CD14-positive monocyte (primary cell): ENCODE data around the gene URAD. TPM values are rescaled to one million over a fixed set of nuclear protein-coding genes. Genes with fewer than 3 reads are reported as not detected.
A peak's percentile ranks its signal among the peaks of the same experiment; 100 is the strongest.

Experiments used
- DNase-seq, 3 donors: peaks; one replicate each; pipeline ENCODE4 v3.0.0-alpha.2; 2011 to 2022
- H2AFZ ChIP-seq: 2 replicates; pipeline ENCODE4 v1.6.0; 2012; ENCODE audit warnings: mild to moderate bottlenecking, low read depth, low read length, inconsistent platforms; ENCODE audit not compliant: insufficient read depth, poor library complexity, severe bottlenecking
- H3K27ac ChIP-seq, 2 donors: 1 replicate in 1 of 2; 2 replicates in 1 of 2; pipeline ENCODE4 v1.5.1; 2012 to 2013; ENCODE audit warnings: low read length in 2 of 2, control low read depth in 1 of 2, inconsistent platforms in 1 of 2, low read depth in 1 of 2, mild to moderate bottlenecking in 1 of 2
- H3K27me3 ChIP-seq, 2 donors: one replicate each; pipeline versions ENCODE4 v1.6.0 to v1.6.1; 2011 to 2013; ENCODE audit warnings: low read length in 2 of 2; ENCODE audit not compliant: control insufficient read depth in 2 of 2, insufficient read depth in 2 of 2
- H3K36me3 ChIP-seq, 2 donors: replicated peaks in 1 of 2; 1 replicate in 1 of 2; 2 replicates in 1 of 2; pipeline versions ENCODE4 v1.5.1 to v1.6.1; 2012 to 2013; ENCODE audit warnings: low read length in 2 of 2, control low read depth in 1 of 2, inconsistent platforms in 1 of 2, mild to moderate bottlenecking in 1 of 2; ENCODE audit not compliant: insufficient read depth in 2 of 2, control insufficient read depth in 1 of 2
- H3K4me1 ChIP-seq, 2 donors: 1 replicate in 1 of 2; 2 replicates in 1 of 2; pipeline versions ENCODE4 v1.5.1 to v1.6.1; 2012 to 2013; ENCODE audit warnings: low read length in 2 of 2, control low read depth in 1 of 2, inconsistent platforms in 1 of 2, mild to moderate bottlenecking in 1 of 2, moderate library complexity in 1 of 2; ENCODE audit not compliant: insufficient read depth in 2 of 2, control insufficient read depth in 1 of 2
- H3K4me2 ChIP-seq: replicated peaks from 2 replicates; pipeline ENCODE3; 2012; ENCODE audit warnings: low read length, moderate library complexity, mild to moderate bottlenecking; ENCODE audit not compliant: poor library complexity, severe bottlenecking; ENCODE audit errors: extremely low read depth
- H3K4me3 ChIP-seq, 3 experiments: fragments of 200-600 bp in 1 of 3; sonication (generic) in 1 of 3; replicated peaks in 1 of 3; 1 replicate in 2 of 3; 2 replicates in 1 of 3; pipeline ENCODE4 v1.5.1; 2011 to 2013; ENCODE audit warnings: low read length in 3 of 3, mild to moderate bottlenecking in 3 of 3, control low read depth in 2 of 3, low read depth in 2 of 3, inconsistent platforms in 1 of 3, moderate library complexity in 1 of 3
- H3K79me2 ChIP-seq: 2 replicates; pipeline ENCODE4 v1.6.0; 2012; ENCODE audit warnings: mild to moderate bottlenecking, control low read depth, inconsistent platforms, low read length, moderate library complexity; ENCODE audit not compliant: insufficient read depth
- H3K9ac ChIP-seq: 2 replicates; pipeline ENCODE4 v1.6.0; 2017; ENCODE audit warnings: low read length, mild to moderate bottlenecking; ENCODE audit not compliant: insufficient read depth, poor library complexity, severe bottlenecking
- H3K9me3 ChIP-seq, 2 donors: replicated peaks in 1 of 2; 1 replicate in 1 of 2; 2 replicates in 1 of 2; pipeline versions ENCODE4 v1.5.1 to v1.6.1; 2012 to 2013; ENCODE audit warnings: low read length in 2 of 2, control low read depth in 1 of 2; ENCODE audit not compliant: control insufficient read depth in 1 of 2, insufficient read depth in 1 of 2
- H4K20me1 ChIP-seq: 2 replicates; pipeline ENCODE4 v1.6.0; 2012; ENCODE audit warnings: mild to moderate bottlenecking, low read length, control low read depth, moderate library complexity; ENCODE audit not compliant: insufficient read depth
- H3K27ac Mint-ChIP-seq, 7 donors: one replicate each; pipeline ENCODE4 v1.8.0; 2020; ENCODE audit warnings: mild to moderate bottlenecking in 7 of 7, mixed read lengths in 7 of 7, moderate library complexity in 6 of 7, inconsistent platforms in 2 of 7
- H3K27me3 Mint-ChIP-seq, 3 donors: one replicate each; pipeline ENCODE4 v1.8.0; 2021 to 2022; ENCODE audit warnings: low read depth in 3 of 3, mild to moderate bottlenecking in 3 of 3, mixed read lengths in 3 of 3, moderate library complexity in 3 of 3, inconsistent platforms in 1 of 3
- H3K36me3 Mint-ChIP-seq, 2 donors: one replicate each; pipeline ENCODE4 v1.8.0; 2020; ENCODE audit warnings: mixed read lengths in 2 of 2, inconsistent platforms in 1 of 2, mild to moderate bottlenecking in 1 of 2
- H3K4me1 Mint-ChIP-seq: one replicate; pipeline ENCODE4 v1.8.0; 2020; ENCODE audit warnings: mild to moderate bottlenecking, mixed read lengths
- H3K4me3 Mint-ChIP-seq, 2 donors: one replicate each; pipeline ENCODE4 v1.8.0; 2020; ENCODE audit warnings: mild to moderate bottlenecking in 2 of 2, mixed read lengths in 2 of 2, moderate library complexity in 1 of 2
- H3K9me3 Mint-ChIP-seq, 7 donors: one replicate each; pipeline ENCODE4 v1.8.0; 2020 to 2022; ENCODE audit warnings: mixed read lengths in 7 of 7, mild to moderate bottlenecking in 6 of 7, moderate library complexity in 6 of 7, inconsistent platforms in 2 of 7
- CTCF ChIP-seq: fragments of 200-600 bp; IDR thresholded peaks from one replicate; pipeline ENCODE4 v1.8.0; 2022; ENCODE audit warnings: antibody characterized with exemption, mild to moderate bottlenecking
- WGBS: methylation state at CpG from one replicate; pipeline ENCODE4 v1.1.5; 2013; ENCODE audit warnings: missing lambda C conversion rate; ENCODE audit not compliant: insufficient coverage; 5-methylcytosine and 5-hydroxymethylcytosine counted together
- intact Hi-C, 2 donors: fragments of 100-400 bp; cut with micrococcal nuclease; formaldehyde crosslinking; loops; one replicate each; pipeline versions ENCODE4 v1.15.0 to v1.15.1; 2023
- polyA plus RNA-seq, 3 donors: library from polyadenylated mRNA; depleted of rRNA in 1 of 3; unstranded in 2 of 3; stranded (reverse) in 1 of 3; fragments of 300-500 nt in 2 of 3; fragments of >200 nt in 1 of 3; fragmentation: Illumina TruSeq in 2 of 3; gene quantifications; 1 replicate in 2 of 3; 2 replicates in 1 of 3; pipeline ENCODE4 v1.2.3, GENCODE V29; 2012 to 2021

The URAD gene
- polyA plus RNA-seq, 3 donors = 0.12 TPM; not detected in 2

GRCh38 chr13:28012896-28013295, 24.4 kb upstream of the URAD start:
- H4K20me1 ChIP-seq = no peaks in the 10 kb centered on the region
- peaks cover 10 to 51% of the 10 kb centered on the region in 2 donors for H3K36me3 ChIP-seq
- TF ChIP-seq CTCF = no peak
- H3K27ac Mint-ChIP-seq = peak overlapping the region in 2 of 7 donors; percentile 13 to 44
- no peak overlapping the region for H3K9ac ChIP-seq
- no peak overlapping the region for H3K4me2 ChIP-seq
- no peaks in the 10 kb centered on the region for H3K79me2 ChIP-seq
- no peak overlapping the region for H2AFZ ChIP-seq
- H3K4me3 ChIP-seq = no peak overlapping the region
- H3K4me3 Mint-ChIP-seq = no peak overlapping the region
- peaks cover 10% of the 10 kb centered on the region for H3K4me1 Mint-ChIP-seq
- H3K9me3 ChIP-seq = no peaks in the 10 kb centered on the region
- no peaks in the 10 kb centered on the region for H3K4me1 ChIP-seq
- peaks cover 14 to 30% of the 10 kb centered on the region in 2 donors for H3K36me3 Mint-ChIP-seq
- H3K27ac ChIP-seq = no peak overlapping the region
- no peak for DNase-seq
- intact Hi-C loops = no loop called here
- H3K27me3 Mint-ChIP-seq = peaks cover 0 to 1% (median 1%) of the 10 kb centered on the region in 3 donors
- H3K27me3 ChIP-seq = no peaks in the 10 kb centered on the region
- H3K9me3 Mint-ChIP-seq = no peaks in the 10 kb centered on the region

GRCh38 chr13:28012383-28012782, 23.9 kb upstream of the URAD start:
- no peak overlapping the region for H3K4me3 ChIP-seq
- H3K4me3 Mint-ChIP-seq = no peak overlapping the region
- H2AFZ ChIP-seq = no peak overlapping the region
- H3K27ac Mint-ChIP-seq = peak overlapping the region in 2 of 7 donors; percentile 13 to 54
- no peak overlapping the region for H3K9ac ChIP-seq
- H3K36me3 Mint-ChIP-seq = peaks cover 16 to 33% of the 10 kb centered on the region in 2 donors
- H3K4me1 ChIP-seq = no peaks in the 10 kb centered on the region
- H4K20me1 ChIP-seq = no peaks in the 10 kb centered on the region
- DNase-seq = no peak
- intact Hi-C loops = no loop called here
- 90% methylated on average over 2 of the region's 4 CpGs for WGBS
- no peaks in the 10 kb centered on the region for H3K27me3 ChIP-seq
- peaks cover 10% of the 10 kb centered on the region for H3K4me1 Mint-ChIP-seq
- H3K27me3 Mint-ChIP-seq = peaks cover 0 to 1% (median 1%) of the 10 kb centered on the region in 3 donors
- H3K9me3 Mint-ChIP-seq = no peaks in the 10 kb centered on the region
- no peak overlapping the region for H3K4me2 ChIP-seq
- no peaks in the 10 kb centered on the region for H3K79me2 ChIP-seq
- H3K9me3 ChIP-seq = no peaks in the 10 kb centered on the region
- peaks cover 10 to 51% of the 10 kb centered on the region in 2 donors for H3K36me3 ChIP-seq
- TF ChIP-seq CTCF = no peak
- no peak overlapping the region for H3K27ac ChIP-seq
